HepG2 (cell line): ENCODE data around the gene ZFYVE26. TPM values are rescaled to one million over a fixed set of nuclear protein-coding genes. Genes with fewer than 3 reads are reported as not detected.

Experiments used
- ATAC-seq: fragments of 200-7000 bp; cut with Tn5 transposase; 3 replicates; pipeline ENCODE4 v1.9.1; 2020; ENCODE audit warnings: mild to moderate bottlenecking, moderate library complexity
- BruUV-seq: library from RNA; stranded (reverse); fragments of 400-500 nt; replicated peaks from 2 replicates; lab custom pipeline; 2021; lab: Mats Ljungman, UMichigan
- CTCF ChIA-PET: fragments of 300-600 bp; formaldehyde crosslinking; extraction: SDS; loops from one replicate; lab custom pipeline; 2021; ENCODE audit warnings: low total read pairs, inconsistent platforms, low intra/inter-chr PET ratio; lab: Yijun Ruan, JAX
- POLR2A ChIA-PET: fragments of 350-600 bp; sonication (Branson Sonifier 250); formaldehyde crosslinking; loops from one replicate; lab custom pipeline; 2020; ENCODE audit warnings: antibody characterized with exemption, inconsistent platforms; lab: Yijun Ruan, JAX
- DNase-seq: peaks from one replicate; pipeline ENCODE4 v3.0.0-alpha.2; 2015; ENCODE audit warnings: low spot score
- FAIRE-seq: peaks from 3 replicates; lab custom pipeline; 2011; peaks lifted over from hg19 to GRCh38; lab: Jason Lieb, UNC
- H2AFZ ChIP-seq: one replicate; pipeline ENCODE4 v1.6.1; 2011; ENCODE audit warnings: low read length, inconsistent platforms
- H3K27ac ChIP-seq: fragments of 300-600 bp; 3 replicates; pipeline ENCODE4 v1.8.0; 2011; ENCODE audit warnings: mixed run types, mild to moderate bottlenecking, mixed read lengths, low read length, inconsistent platforms; ENCODE audit not compliant: insufficient read depth; ENCODE audit errors: extremely low read length
- H3K27me3 ChIP-seq, 2 experiments: fragments of 200-600 bp in 1 of 2; 2 replicates in 1 of 2; 3 replicates in 1 of 2; pipeline versions ENCODE4 v1.6.0 to v1.8.0; 2011; ENCODE audit warnings: low read length in 2 of 2, mild to moderate bottlenecking in 2 of 2, moderate library complexity in 2 of 2, inconsistent platforms in 1 of 2; ENCODE audit not compliant: insufficient read depth in 2 of 2, control insufficient read depth in 1 of 2
- H3K36me3 ChIP-seq, 2 experiments: fragments of 200-600 bp in 1 of 2; replicated peaks in 1 of 2; 2 replicates in 1 of 2; 3 replicates in 1 of 2; pipeline versions ENCODE4 v1.5.1 to v1.8.0; 2011; ENCODE audit warnings: low read length in 2 of 2, inconsistent platforms in 1 of 2; ENCODE audit not compliant: insufficient read depth in 2 of 2, control insufficient read depth in 1 of 2
- H3K4me1 ChIP-seq: 2 replicates; pipeline ENCODE4 v1.5.1; 2012; ENCODE audit warnings: low read length, inconsistent platforms; ENCODE audit not compliant: insufficient read depth
- H3K4me2 ChIP-seq: 2 replicates; pipeline ENCODE4 v1.6.0; 2011; ENCODE audit warnings: low read depth, low read length, inconsistent platforms
- H3K4me3 ChIP-seq, 3 experiments: fragments of 200-600 bp in 1 of 3; sonication (generic), shearing (Covaris generic) in 1 of 3; replicated peaks in 1 of 3; 2 replicates each; pipeline ENCODE4 v1.5.1; 2011 to 2016; ENCODE audit warnings: low read length in 3 of 3, inconsistent platforms in 2 of 3, low read depth in 2 of 3, mild to moderate bottlenecking in 2 of 3, control low read depth in 1 of 3, mixed read lengths in 1 of 3; ENCODE audit not compliant: insufficient read depth in 1 of 3
- H3K79me2 ChIP-seq: one replicate; pipeline ENCODE4 v1.6.1; 2011; ENCODE audit warnings: low read length, inconsistent platforms; ENCODE audit not compliant: insufficient read depth
- H3K9ac ChIP-seq: 2 replicates; pipeline ENCODE4 v1.6.0; 2011; ENCODE audit warnings: mild to moderate bottlenecking, low read depth, low read length, inconsistent platforms; ENCODE audit not compliant: insufficient read depth
- H3K9me3 ChIP-seq: 2 replicates; pipeline ENCODE4 v1.5.1; 2012; ENCODE audit warnings: mild to moderate bottlenecking, low read length
- H4K20me1 ChIP-seq: 2 replicates; pipeline ENCODE4 v1.6.0; 2011; ENCODE audit warnings: inconsistent platforms, mild to moderate bottlenecking, low read length, moderate library complexity; ENCODE audit not compliant: insufficient read depth
- ATF5 ChIP-seq: sonication (generic); formaldehyde crosslinking; IDR thresholded peaks from 2 replicates; pipeline ENCODE4 v1.4.0; 2020; ENCODE audit warnings: mild to moderate bottlenecking, low read depth, missing genetic modification reagents
- KAT7 ChIP-seq: IDR thresholded peaks from 2 replicates; pipeline ENCODE4 v1.6.1; 2018; ENCODE audit warnings: borderline replicate concordance, missing compliant biosample characterization
- MAFF ChIP-seq: IDR thresholded peaks from 2 replicates; pipeline ENCODE4 v1.6.1; 2011; ENCODE audit warnings: low read depth, low read length, improper control_type of control experiment
- MAFK ChIP-seq, 2 experiments: IDR thresholded peaks in 1 of 2; conservative IDR thresholded peaks in 1 of 2; 2 replicates each; pipeline ENCODE4 v1.6.1; 2011; ENCODE audit warnings: improper control_type of control experiment in 2 of 2, low read length in 2 of 2
- MEIS2 ChIP-seq: sonication (generic); formaldehyde crosslinking; IDR thresholded peaks from 2 replicates; pipeline ENCODE4 v1.9.0; 2021; ENCODE audit warnings: mild to moderate bottlenecking, missing genetic modification reagents
- MTA1 ChIP-seq: sonication (generic); formaldehyde crosslinking; IDR thresholded peaks from 2 replicates; pipeline ENCODE4 v1.4.0; 2020; ENCODE audit warnings: missing genetic modification reagents, mild to moderate bottlenecking, borderline replicate concordance
- NFYC ChIP-seq: IDR thresholded peaks from 2 replicates; pipeline ENCODE4 v1.6.1; 2016; ENCODE audit warnings: missing genetic modification reagents, missing compliant biosample characterization
- RFX1 ChIP-seq: fragments of 450-650 bp; IDR thresholded peaks from 2 replicates; pipeline ENCODE4 v1.6.1; 2017
- SRSF9 ChIP-seq: fragments of 200-400 bp; formaldehyde crosslinking; IDR thresholded peaks from 2 replicates; pipeline ENCODE4 v1.6.1; 2018; ENCODE audit warnings: borderline replicate concordance, mild to moderate bottlenecking, low read depth, low read length; ENCODE audit not compliant: insufficient read depth, poor library complexity, severe bottlenecking
- SYNCRIP ChIP-seq: fragments of 200-400 bp; formaldehyde crosslinking; IDR thresholded peaks from 2 replicates; pipeline ENCODE4 v1.6.1; 2018; ENCODE audit warnings: mild to moderate bottlenecking, low read depth, low read length; ENCODE audit not compliant: insufficient read depth
- ZBTB37 ChIP-seq: sonication (generic); formaldehyde crosslinking; IDR thresholded peaks from 2 replicates; pipeline ENCODE4 v1.4.0; 2020; ENCODE audit warnings: mild to moderate bottlenecking, missing genetic modification reagents
- ZNF12 ChIP-seq: sonication (generic); formaldehyde crosslinking; IDR thresholded peaks from 2 replicates; pipeline ENCODE4 v1.5.0; 2020; ENCODE audit warnings: missing genetic modification reagents
- ZNF124 ChIP-seq: sonication (generic); formaldehyde crosslinking; IDR thresholded peaks from 2 replicates; pipeline ENCODE4 v1.4.0; 2020; ENCODE audit warnings: missing genetic modification reagents
- ZNF670 ChIP-seq: sonication (generic); formaldehyde crosslinking; IDR thresholded peaks from 2 replicates; pipeline ENCODE4 v1.8.0; 2022; ENCODE audit warnings: mild to moderate bottlenecking, missing genetic modification reagents, borderline replicate concordance
- WGBS: methylation state at CpG from one replicate; pipeline ENCODE4 v1.1.6; 2017; ENCODE audit warnings: low lambda C conversion rate; 5-methylcytosine and 5-hydroxymethylcytosine counted together
- in situ Hi-C: cut with HindIII; loops from 2 replicates; pipeline ENCODE4 v1.10.0; 2017; ENCODE audit warnings: low pct_unique_long_range_greater_than_20kb; ENCODE audit not compliant: extremely low pct_ligation_motif_present
- intact Hi-C: fragments of 100-400 bp; cut with micrococcal nuclease; formaldehyde crosslinking; loops from one replicate; pipeline ENCODE4 v1.10.0; 2022; ENCODE audit not compliant: unreplicated experiment
- polyA plus RNA-seq, 8 experiments: library from polyadenylated mRNA; depleted of rRNA in 3 of 8; stranded (reverse) in 7 of 8; unstranded in 1 of 8; fragments of >200 nt; fragmentation: Illumina TruSeq in 4 of 8; extraction: Trizol in 4 of 8; gene quantifications; 2 replicates each; pipeline versions ENCODE4 v1.2.1 to v1.2.3, GENCODE V29; 2011 to 2016; ENCODE audit warnings: low read depth in 4 of 8, missing spikeins in 1 of 8, mixed read lengths in 1 of 8; ENCODE audit not compliant: insufficient read depth in 1 of 8
- total RNA-seq, 5 experiments: library from RNA; depleted of rRNA; stranded (reverse); fragments of >200 nt; fragmentation: Illumina TruSeq; extraction: Trizol; gene quantifications; 2 replicates each; pipeline ENCODE4 v1.2.3, GENCODE V29; 2016; ENCODE audit warnings: low read depth in 1 of 5
- TF ChIP-seq, protein P1 (sequence below): sonication (generic); formaldehyde crosslinking; IDR thresholded peaks from 2 replicates; pipeline ENCODE4 v1.4.0; 2020; ENCODE audit warnings: missing genetic modification reagents
- TF ChIP-seq, protein P2 (sequence below): sonication (generic); formaldehyde crosslinking; conservative IDR thresholded peaks from 2 replicates; pipeline ENCODE4 v1.8.0; 2022; ENCODE audit warnings: mild to moderate bottlenecking, moderate library complexity, missing genetic modification reagents
- TF ChIP-seq, protein P3 (sequence below): IDR thresholded peaks from 2 replicates; pipeline ENCODE4 v1.6.1; 2016

The ZFYVE26 gene
- total and polyA plus RNA-seq, 2 of the 13 experiments (the other 11 are each of a cell fraction or from before 2014, with no cell fraction given) = 13.6 to 16.4 TPM

DNA sequence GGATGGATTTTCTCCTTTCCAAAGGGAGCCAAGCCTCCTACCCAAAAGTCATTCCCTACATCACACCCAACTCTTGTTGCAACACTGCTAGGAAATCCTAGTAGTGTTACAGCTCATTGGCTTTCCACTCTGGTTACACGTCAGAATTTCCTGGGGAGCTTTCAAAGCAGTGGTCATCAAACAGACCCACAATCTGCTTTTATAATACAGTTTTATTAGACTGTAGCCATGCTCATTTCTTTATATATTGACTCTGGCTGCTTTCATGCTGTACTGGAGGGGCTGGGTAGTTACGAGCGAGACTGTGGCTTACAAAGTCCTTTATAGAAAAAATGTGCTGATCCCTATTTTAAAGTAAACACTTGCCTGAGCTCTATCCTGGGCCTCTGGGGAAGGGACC lies 34.3 kb downstream of the ZFYVE26 start (continued):
- TF ChIP-seq MEIS2 (CRISPR knock-in tag) (no peak), ZNF670 (CRISPR knock-in tag) (no peak), ATF5 (no peak), SYNCRIP (no peak)
- TF ChIP-seq, protein P1, sequence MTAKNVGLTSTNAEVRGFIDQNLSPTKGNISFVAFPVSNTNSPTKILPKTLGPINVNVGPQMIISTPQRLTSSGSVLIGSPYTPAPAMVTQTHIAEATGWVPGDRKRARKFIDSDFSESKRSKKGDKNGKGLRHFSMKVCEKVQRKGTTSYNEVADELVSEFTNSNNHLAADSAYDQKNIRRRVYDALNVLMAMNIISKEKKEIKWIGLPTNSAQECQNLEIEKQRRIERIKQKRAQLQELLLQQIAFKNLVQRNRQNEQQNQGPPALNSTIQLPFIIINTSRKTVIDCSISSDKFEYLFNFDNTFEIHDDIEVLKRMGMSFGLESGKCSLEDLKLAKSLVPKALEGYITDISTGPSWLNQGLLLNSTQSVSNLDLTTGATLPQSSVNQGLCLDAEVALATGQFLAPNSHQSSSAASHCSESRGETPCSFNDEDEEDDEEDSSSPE = no peak
- TF ChIP-seq, all 625 proteins: peak for 0

DNA sequence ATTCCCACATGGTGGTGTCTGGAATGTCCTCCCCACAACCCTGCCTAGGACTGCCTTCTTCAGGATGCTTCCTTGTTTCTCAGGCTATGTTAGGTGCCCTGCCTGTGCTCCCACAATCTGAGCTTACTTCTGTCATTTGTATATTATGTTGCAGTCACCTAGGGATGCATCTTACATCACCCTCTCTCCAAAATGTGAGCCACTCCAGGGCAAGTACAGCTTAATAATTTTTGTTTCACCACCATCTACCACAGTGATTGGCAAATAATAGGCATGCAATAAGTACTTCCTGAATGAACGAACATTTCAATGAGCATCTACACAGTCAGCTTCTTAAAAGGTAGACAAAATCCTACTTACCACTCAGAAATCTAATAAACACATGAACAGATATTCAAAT lies 37.6 kb downstream of the ZFYVE26 start:
- Histone ChIP-seq H2AFZ (no peak overlapping the region), H3K4me1 (peaks cover 12% of the 10 kb centered on the region), H3K79me2 (no peaks in the 10 kb centered on the region), H4K20me1 (no peaks in the 10 kb centered on the region), H3K9ac (no peak overlapping the region), H3K27ac (no peak overlapping the region), H3K4me2 (no peak overlapping the region), H3K36me3 (peaks cover 34 to 80% of the 10 kb centered on the region in 2 experiments), H3K4me3 (no peak overlapping the region), H3K9me3 (no peaks in the 10 kb centered on the region), H3K27me3 (no peaks in the 10 kb centered on the region)
- no peak for DNase-seq
- ChIA-PET CTCF (no interaction called here), POLR2A (no interaction called here)
- WGBS = 100% methylated on average over 1 of the region's 1 CpG
- FAIRE-seq = no peak
- no TSS peak for BruUV-seq
- ATAC-seq = no peak
- in situ Hi-C loops = no loop called here
- intact Hi-C loops = no loop called here
- TF ChIP-seq MAFK (conservative IDR thresholded peaks at IDR 0.05 in 1 of 2, IDR thresholded peaks at IDR 0.05 in 1 of 2; ENCODE audit: low read length in 2 of 2) (no peak), ZNF12 (no peak), KAT7 (CRISPR knock-in tag) (no peak), ZNF124 (no peak), MTA1 (no peak), NFYC (CRISPR knock-in tag) (no peak), RFX1 (no peak), ZBTB37 (CRISPR knock-in tag) (no peak), SRSF9 (no peak), MAFF (no peak)
- TF ChIP-seq, protein P2, sequence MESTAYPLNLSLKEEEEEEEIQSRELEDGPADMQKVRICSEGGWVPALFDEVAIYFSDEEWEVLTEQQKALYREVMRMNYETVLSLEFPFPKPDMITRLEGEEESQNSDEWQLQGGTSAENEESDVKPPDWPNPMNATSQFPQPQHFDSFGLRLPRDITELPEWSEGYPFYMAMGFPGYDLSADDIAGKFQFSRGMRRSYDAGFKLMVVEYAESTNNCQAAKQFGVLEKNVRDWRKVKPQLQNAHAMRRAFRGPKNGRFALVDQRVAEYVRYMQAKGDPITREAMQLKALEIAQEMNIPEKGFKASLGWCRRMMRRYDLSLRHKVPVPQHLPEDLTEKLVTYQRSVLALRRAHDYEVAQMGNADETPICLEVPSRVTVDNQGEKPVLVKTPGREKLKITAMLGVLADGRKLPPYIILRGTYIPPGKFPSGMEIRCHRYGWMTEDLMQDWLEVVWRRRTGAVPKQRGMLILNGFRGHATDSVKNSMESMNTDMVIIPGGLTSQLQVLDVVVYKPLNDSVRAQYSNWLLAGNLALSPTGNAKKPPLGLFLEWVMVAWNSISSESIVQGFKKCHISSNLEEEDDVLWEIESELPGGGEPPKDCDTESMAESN = no peak
- TF ChIP-seq, protein P3, sequence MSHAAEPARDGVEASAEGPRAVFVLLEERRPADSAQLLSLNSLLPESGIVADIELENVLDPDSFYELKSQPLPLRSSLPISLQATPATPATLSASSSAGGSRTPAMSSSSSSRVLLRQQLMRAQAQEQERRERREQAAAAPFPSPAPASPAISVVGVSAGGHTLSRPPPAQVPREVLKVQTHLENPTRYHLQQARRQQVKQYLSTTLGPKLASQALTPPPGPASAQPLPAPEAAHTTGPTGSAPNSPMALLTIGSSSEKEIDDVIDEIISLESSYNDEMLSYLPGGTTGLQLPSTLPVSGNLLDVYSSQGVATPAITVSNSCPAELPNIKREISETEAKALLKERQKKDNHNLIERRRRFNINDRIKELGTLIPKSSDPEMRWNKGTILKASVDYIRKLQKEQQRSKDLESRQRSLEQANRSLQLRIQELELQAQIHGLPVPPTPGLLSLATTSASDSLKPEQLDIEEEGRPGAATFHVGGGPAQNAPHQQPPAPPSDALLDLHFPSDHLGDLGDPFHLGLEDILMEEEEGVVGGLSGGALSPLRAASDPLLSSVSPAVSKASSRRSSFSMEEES (CRISPR knock-in tag) = no peak
